Mucosa of stomach (tissue), 1 donor: ENCODE measurements around the gene UMOD.
"Not testable (repeated sequence)": the region's sequence is repeated elsewhere in the genome, so short reads cannot be mapped to it uniquely, and the experiment has no call there.

ENCODE experiments used
- H3K27me3 ChIP-seq: one replicate; pipeline ENCODE4 v1.7.0; 2013; ENCODE audit warnings: mild to moderate bottlenecking, low read length; ENCODE audit not compliant: control insufficient read depth, insufficient read depth
- H3K36me3 ChIP-seq: one replicate; pipeline ENCODE4 v1.7.0; 2013; ENCODE audit warnings: low read length; ENCODE audit not compliant: control insufficient read depth, insufficient read depth
- H3K4me1 ChIP-seq: one replicate; pipeline ENCODE4 v1.7.0; 2013; ENCODE audit warnings: mild to moderate bottlenecking, low read length; ENCODE audit not compliant: control insufficient read depth, insufficient read depth
- H3K4me3 ChIP-seq: one replicate; pipeline ENCODE4 v1.7.0; 2013; ENCODE audit warnings: low read length
- H3K9ac ChIP-seq: one replicate; pipeline ENCODE4 v1.7.0; 2013; ENCODE audit warnings: mild to moderate bottlenecking, low read length, moderate library complexity
- H3K9me3 ChIP-seq: one replicate; pipeline ENCODE4 v1.7.0; 2013; ENCODE audit warnings: mild to moderate bottlenecking, low read length, moderate library complexity; ENCODE audit not compliant: control insufficient read depth
- donor health status: Pancreatic carcinoma.

UMOD gene

GRCh38 chr16:20327444-20328041 is 25.0 kb downstream of the UMOD start, which contains the start of gene GP2:
Gene GP2 (minus strand): TSS chr16:20327513. CDS start chr16:20326431, 1,082 bp downstream.
- H3K9me3 ChIP-seq = no peaks in the 10 kb centered on the region
- H3K27me3 ChIP-seq = peaks cover 4% of the 10 kb centered on the region
- H3K9ac ChIP-seq = no peak within 1 kb of the TSS
- H3K36me3 ChIP-seq = no peaks in the 10 kb centered on the region
- peaks cover 30% of the 10 kb centered on the region for H3K4me1 ChIP-seq
- no peak within 1 kb of the TSS for H3K4me3 ChIP-seq

- Histone ChIP-seq H3K9ac (no peak overlapping the region), H3K27me3 (peaks cover 4% of the 10 kb centered on the region), H3K9me3 (no peaks in the 10 kb centered on the region), H3K36me3 (no peaks in the 10 kb centered on the region), H3K4me3 (no peak overlapping the region), H3K4me1 (peaks cover 30% of the 10 kb centered on the region)
Observed at GRCh38 chr16:20326321-20326720, 26.2 kb downstream of the UMOD start.

- peaks cover 4% of the 10 kb centered on the region for H3K27me3 ChIP-seq
- no peak overlapping the region for H3K9ac ChIP-seq
- no peaks in the 10 kb centered on the region for H3K9me3 ChIP-seq
- no peaks in the 10 kb centered on the region for H3K36me3 ChIP-seq
- peaks cover 30% of the 10 kb centered on the region for H3K4me1 ChIP-seq
- H3K4me3 ChIP-seq = no peak overlapping the region
Observed at GRCh38 chr16:20325005-20325404, 27.5 kb downstream of the UMOD start.

- Histone ChIP-seq H3K9me3 (no peaks in the 10 kb centered on the region), H3K9ac (no peak overlapping the region), H3K4me1 (peaks cover 30% of the 10 kb centered on the region), H3K27me3 (peaks cover 4% of the 10 kb centered on the region), H3K4me3 (no peak overlapping the region), H3K36me3 (no peaks in the 10 kb centered on the region)
Observed at GRCh38 chr16:20323591-20324117, 28.9 kb downstream of the UMOD start.

GRCh38 chr16:20322696-20323095 is 29.8 kb downstream of the UMOD start:
- H3K9ac ChIP-seq = no peak overlapping the region
- peaks cover 4% of the 10 kb centered on the region for H3K27me3 ChIP-seq
- H3K9me3 ChIP-seq = no peaks in the 10 kb centered on the region
- H3K4me1 ChIP-seq = peaks cover 21% of the 10 kb centered on the region
- H3K4me3 ChIP-seq = no peak overlapping the region
- H3K36me3 ChIP-seq = no peaks in the 10 kb centered on the region

GRCh38 chr16:20321671-20322070 is 30.8 kb downstream of the UMOD start:
- Histone ChIP-seq H3K36me3 (no peaks in the 10 kb centered on the region), H3K4me1 (peaks cover 10% of the 10 kb centered on the region), H3K27me3 (no peaks in the 10 kb centered on the region), H3K4me3 (no peak overlapping the region), H3K9ac (no peak overlapping the region), H3K9me3 (no peaks in the 10 kb centered on the region)

GRCh38 chr16:20321051-20321450 is 31.5 kb downstream of the UMOD start:
- H3K9ac ChIP-seq, H3K4me3 ChIP-seq, H3K4me1 ChIP-seq, H3K27me3 ChIP-seq, H3K9me3 ChIP-seq, H3K36me3 ChIP-seq: not testable (repeated sequence)

- no peak overlapping the region for H3K9ac ChIP-seq
- H3K4me3 ChIP-seq = no peak overlapping the region
- no peaks in the 10 kb centered on the region for H3K36me3 ChIP-seq
- H3K4me1 ChIP-seq = no peaks in the 10 kb centered on the region
- no peaks in the 10 kb centered on the region for H3K9me3 ChIP-seq
- no peaks in the 10 kb centered on the region for H3K27me3 ChIP-seq
Observed at GRCh38 chr16:20320592-20320991, 31.9 kb downstream of the UMOD start.

GRCh38 chr16:20320178-20320577 is 32.3 kb downstream of the UMOD start:
- Histone ChIP-seq H3K4me3 (no peak overlapping the region), H3K4me1 (no peaks in the 10 kb centered on the region), H3K9me3 (no peaks in the 10 kb centered on the region), H3K27me3 (no peaks in the 10 kb centered on the region), H3K9ac (no peak overlapping the region), H3K36me3 (no peaks in the 10 kb centered on the region)

- Histone ChIP-seq H3K4me3 (no peak overlapping the region), H3K9ac (no peak overlapping the region)
Observed at GRCh38 chr16:20319406-20319805, 33.1 kb downstream of the UMOD start.

GRCh38 chr16:20318437-20318836 is 34.1 kb downstream of the UMOD start:
- H3K4me1 ChIP-seq = no peaks in the 10 kb centered on the region
- H3K27me3 ChIP-seq = no peaks in the 10 kb centered on the region
- H3K36me3 ChIP-seq = no peaks in the 10 kb centered on the region
- no peak overlapping the region for H3K9ac ChIP-seq
- H3K9me3 ChIP-seq = no peaks in the 10 kb centered on the region
- H3K4me3 ChIP-seq = no peak overlapping the region

More at GRCh38 chr16:20319406-20319805, 33.1 kb downstream of the UMOD start:
- Histone ChIP-seq H3K27me3 (no peaks in the 10 kb centered on the region), H3K9me3 (no peaks in the 10 kb centered on the region), H3K36me3 (no peaks in the 10 kb centered on the region), H3K4me1 (no peaks in the 10 kb centered on the region)

- no peaks in the 10 kb centered on the region for H3K9me3 ChIP-seq
- H3K4me1 ChIP-seq = no peaks in the 10 kb centered on the region
- no peak overlapping the region for H3K9ac ChIP-seq
- no peaks in the 10 kb centered on the region for H3K36me3 ChIP-seq
- no peak overlapping the region for H3K4me3 ChIP-seq
- no peaks in the 10 kb centered on the region for H3K27me3 ChIP-seq
Observed at GRCh38 chr16:20318006-20318405, 34.5 kb downstream of the UMOD start.

GRCh38 chr16:20317117-20317516 is 35.4 kb downstream of the UMOD start:
- Histone ChIP-seq H3K36me3 (no peaks in the 10 kb centered on the region), H3K9ac (no peak overlapping the region), H3K27me3 (no peaks in the 10 kb centered on the region), H3K4me3 (no peak overlapping the region), H3K9me3 (no peaks in the 10 kb centered on the region), H3K4me1 (no peaks in the 10 kb centered on the region)
